ENCODE measurements around the gene AICDA.

The AICDA gene

GRCh38 chr12:8554451-8555195 lies 58.0 kb downstream of the AICDA start:
- DNase-seq (ENCODE audit: low read depth in 2 of 2): no peak

GRCh38 chr12:8553088-8553627 lies 59.5 kb downstream of the AICDA start:
- DNase-seq (ENCODE audit: low read depth in 2 of 2): no peak

Data from stimulated activated CD8-positive, alpha-beta memory T cell treated with anti-CD3 and anti-CD28 coated beads, Interleukin-2, amount 100 ng/mL, for 1 hour (primary cell).